ENCODE results near the gene FRK.
"Not testable (repeated sequence)": the region's sequence is repeated elsewhere in the genome, so short reads cannot be mapped to it uniquely, and the experiment has no call there.

The FRK gene

DNA sequence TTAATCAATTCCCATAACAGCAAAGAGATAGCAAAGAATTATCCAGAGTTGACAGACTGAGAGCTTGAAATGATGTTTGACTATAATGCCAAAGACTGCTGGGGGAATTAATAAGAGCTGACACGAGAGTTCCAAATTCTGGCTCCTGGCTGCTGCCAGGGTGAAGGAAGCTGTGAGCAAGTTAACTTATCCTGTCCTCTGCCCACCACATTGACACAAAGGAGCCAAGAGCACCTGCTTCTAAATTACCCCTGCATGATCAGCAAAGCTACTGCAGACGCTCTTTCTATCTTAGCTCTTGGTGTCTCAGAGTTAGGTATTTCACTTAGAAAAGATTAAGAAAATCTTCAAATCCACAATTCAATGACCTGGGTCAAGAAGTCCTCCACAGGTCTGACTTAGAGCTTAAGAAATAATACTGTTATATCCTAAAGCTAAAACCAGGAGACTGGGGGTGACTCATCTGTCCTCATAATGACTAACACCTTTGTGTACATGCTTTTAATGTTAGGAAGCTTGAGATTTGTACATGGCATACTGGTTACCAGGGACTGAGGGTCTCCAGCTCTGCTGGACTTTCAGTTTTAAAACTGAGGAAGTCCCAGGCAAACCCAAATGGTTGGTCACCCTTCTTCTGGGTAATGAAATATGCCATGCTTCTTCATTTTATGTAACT, 13.2 kb upstream of the FRK start:
- DNase-seq: no peak

DNA sequence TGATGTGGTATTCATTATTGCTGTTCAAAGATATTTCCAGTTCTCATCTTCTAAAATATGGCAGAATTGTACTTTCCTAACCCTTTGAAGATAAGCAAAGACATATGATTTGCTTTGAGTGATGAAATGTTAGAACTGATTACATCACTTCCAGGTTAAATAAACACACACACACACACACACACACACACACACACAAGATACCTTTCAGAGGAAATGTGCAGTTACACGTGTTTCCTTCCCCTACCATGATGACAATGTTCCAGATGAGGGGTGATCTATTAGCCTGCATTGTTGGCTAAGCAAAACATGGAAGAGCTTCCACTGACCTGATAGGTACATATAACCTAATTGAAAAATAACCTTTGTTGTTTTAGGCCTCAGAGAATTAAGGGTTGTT, 11.7 kb upstream of the FRK start:
- DNase-seq: no peak

DNA sequence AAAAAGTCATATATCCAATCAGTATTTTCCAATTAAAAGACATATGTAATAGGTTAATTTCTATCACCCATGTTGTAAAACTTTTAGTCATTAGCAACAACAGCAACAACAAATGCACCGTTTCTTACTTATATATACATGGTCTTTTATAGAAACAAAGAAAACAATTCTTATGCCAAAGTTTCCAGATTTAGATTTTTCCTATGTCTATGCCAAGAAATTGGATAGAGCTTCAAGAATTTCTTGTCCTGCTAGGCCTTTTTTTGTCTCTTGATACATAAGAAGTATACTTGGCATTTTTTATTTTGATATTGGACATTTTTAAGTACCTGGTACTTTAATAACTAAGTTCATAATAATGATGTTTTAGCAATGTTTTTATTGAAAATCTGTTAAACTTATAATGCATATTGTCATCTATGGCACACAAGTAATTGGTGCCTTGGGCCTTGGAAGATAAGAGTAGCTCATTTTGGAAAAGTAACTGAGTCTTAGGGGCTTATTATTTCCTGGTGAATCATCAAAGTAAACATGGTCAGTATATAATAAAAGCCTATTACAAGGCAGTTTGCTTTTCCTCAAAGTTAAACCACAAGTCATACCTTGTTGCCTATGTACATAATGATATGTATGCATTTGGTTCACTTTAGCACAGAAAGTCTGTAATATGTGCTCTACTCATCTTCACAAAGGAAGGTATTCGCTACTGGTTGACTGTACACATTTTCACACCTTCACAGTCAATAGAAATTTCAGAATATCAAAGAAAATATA, 10.1 kb upstream of the FRK start:
- DNase-seq: no peak

DNA sequence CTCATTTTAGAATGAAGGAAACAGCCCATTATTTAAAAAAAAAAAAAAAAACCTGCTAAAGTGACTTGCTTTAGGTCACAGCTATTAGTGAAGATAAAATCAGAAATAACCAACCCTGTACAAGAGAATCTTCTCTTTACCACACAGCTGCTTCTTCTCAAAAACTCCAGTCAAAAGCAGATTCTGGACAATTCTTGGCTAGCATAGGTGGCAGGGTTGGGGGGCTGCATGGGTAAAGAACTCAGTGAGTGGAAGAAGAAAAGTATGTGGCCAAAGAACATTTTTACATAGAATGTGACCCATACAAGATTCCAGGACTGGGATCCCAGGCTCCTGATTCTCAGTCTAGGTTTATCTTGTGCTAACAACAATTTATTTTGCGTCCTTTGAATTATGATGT, 9.4 kb upstream of the FRK start:
- no peak for DNase-seq

DNA sequence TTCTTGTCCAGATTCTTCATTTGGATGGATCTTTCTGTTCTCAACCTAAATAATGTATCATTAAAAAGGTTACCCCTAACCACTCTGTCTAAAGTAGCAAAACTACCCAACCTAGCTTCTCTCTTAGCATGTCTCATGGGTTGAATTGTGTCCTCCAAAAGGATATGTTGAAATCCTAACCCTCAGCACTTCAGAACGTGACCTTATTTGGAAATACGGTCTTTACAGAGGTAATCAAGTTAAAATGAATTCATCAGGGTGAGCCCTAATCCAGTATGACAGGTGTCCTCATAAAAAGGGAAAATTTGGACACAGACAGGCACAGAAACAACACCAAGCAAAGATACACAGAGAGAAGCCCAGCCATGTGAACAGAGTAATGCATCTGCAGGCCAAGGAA, 6.1 kb upstream of the FRK start:
- no peak for DNase-seq

DNA sequence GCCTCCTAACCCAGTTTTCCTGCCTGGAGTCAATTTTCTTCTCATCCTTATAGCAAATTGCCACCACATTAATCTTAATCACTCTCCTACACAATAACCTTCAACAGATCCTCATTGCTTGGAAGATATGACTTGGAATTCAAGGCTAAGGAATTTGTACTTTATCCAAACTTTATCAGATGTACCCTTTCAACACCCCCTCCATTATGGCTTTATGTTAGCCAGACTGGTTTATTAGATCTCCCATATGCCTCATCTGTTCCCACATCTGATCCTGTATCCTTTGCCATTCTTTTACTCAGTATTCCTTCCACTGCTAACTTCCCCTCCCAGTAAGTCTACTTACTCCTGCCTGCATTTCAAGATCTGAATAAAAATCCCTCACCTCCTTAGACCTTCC, 4.0 kb upstream of the FRK start:
- DNase-seq: no peak

DNA sequence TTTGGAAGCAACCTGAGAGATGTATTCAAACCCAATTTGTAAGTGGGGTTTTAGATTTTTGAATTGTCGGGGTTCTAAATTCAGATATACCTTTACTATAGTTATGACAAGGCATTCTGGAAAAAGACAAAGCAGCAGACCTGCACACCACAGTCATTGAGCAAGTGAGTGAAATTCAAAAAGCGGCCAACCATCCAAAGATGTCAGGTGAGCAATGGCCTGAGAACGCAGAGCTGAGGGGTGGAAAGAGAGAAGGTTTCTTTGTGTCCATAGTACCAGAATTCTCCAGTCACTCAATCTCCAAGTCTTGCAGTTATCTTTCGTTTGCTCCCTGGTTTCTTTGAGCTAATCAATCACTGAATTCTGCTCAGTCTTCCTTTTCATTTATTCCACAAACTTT, 1.8 kb upstream of the FRK start:
- no peak for DNase-seq

DNA sequence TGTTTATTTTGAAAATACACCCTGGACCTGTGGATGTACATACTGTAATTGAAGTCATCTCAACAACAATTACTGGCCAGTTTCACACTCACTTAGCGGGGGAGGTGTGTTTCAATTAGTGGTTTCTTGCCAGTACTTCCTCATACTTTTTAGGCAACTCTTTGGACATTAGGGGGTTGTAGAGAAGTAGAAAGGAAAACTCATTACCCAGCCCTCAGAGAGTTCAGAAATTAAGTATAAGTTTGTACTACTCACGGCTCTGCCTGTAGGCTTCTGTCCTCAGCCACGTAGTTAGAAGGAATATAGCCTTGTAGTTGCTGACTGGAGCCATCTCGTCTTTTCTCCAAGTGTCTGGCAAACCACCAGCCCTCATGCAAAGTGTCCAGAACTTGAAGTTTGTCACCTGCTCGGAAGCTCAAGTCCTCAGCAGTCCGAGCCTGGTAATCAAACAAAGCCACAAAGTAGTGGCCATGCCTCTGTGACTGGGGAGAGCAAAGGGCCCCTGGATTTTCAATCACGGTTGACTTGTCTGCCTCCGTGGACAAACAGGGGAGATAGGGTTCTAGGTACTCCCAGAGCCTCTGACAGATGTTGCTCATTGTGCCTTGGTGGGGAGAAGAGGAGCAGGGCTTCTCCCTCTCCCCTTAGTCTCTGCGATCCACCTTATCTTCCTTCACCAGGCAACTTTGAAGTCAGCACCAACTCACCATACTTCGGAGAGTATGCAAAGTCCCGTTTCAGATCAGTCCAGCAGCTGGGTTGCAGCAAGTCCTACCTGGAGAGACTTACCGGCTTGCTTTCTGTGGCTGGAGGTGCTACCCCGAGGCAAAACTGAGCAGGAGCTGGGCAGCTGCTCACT, 749 bp downstream of the FRK start:
- peak; percentile 51 to 55 for DNase-seq

DNA sequence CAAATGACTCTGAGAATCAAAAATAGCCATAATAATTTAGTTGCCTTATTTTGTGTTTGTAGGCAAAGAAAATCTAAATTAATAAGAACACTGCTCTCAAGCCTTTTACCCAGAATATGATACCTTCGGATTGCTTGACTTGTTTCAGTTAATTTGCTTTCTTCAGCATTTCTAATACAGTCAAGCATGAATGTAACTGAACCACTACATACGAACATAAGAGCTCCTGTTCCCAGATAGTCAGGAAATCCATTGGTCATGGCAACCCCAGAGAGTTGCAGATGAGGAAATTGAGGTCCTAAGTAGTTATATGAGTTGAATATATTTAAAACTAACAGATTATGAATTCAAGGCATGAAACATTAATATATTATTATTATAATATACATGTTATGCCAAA, 2.9 kb downstream of the FRK start:
- no peak for DNase-seq

DNA sequence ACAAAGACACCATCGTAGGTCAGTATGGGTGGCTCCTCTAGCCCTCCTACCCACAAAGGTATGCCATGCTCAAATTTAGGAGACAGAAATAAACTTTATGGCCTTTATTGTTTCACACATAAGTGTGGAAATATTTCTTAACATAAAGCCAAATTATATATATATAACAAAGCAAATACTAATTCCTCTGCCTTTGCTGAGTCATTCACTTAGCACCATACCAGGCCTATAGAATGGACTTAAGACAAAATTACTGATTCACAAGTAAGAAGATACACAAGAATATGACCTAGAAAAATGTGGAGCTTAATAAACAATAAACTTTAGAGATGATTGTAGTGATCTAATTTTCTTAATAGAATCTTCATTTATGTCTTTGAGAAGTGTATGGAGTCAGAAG, 5.2 kb downstream of the FRK start:
- DNase-seq: no peak

DNA sequence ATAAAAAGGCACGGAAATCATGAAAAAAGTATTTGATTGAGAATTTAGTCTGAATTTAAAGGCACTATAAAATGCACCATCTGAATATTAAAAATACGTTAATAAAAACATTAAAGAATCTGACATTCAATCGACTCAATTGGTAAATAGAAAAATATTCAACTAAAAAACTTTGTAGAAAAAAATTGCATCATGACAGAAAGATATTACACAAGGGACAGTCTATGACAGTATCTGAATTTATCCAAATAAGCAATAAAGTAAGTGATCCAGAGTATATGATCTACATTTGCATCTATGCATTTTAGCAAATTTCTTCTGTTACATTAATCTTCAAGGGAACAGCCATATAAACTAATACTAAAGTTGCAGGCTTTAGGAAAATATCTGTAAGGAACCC, 9.4 kb downstream of the FRK start:
- DNase-seq: no peak

DNA sequence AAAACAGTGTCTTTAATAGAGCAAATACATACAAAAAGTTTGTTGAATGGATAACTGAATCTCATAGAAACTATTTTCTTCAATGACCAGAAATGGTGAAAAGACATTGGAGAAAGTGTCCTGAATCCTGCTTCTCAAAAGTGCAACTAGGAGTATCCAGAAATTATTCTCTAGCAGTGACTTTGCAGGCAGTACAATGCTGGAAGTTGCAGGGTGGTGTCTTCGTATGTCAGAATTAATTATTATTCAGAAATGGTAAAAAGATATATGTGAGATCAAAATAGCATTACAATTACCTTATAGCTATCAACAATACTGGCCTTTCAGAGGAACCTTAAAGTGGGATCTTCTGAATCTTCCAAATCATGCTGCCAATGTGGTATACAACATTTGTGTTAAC, 10.0 kb downstream of the FRK start:
- DNase-seq: no peak

DNA sequence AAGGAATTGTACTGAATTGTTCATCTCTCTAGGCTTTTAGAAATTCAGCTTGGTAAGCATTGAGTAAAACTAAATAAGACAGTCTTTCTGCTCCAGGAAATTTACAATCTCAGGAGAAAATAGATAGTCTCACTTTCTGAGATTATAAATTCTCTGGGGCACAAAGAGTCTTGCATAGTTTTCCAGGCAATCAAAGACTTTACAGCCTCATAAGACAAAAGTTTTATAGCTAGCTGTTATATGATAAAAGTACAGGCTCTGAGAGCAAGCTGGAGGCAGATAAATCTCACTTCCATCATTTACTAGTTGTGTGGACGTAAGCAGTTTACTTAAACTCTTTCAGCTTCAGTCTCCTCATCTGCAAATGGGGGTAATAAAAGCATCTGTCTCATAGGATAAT, 11.4 kb downstream of the FRK start:
- DNase-seq: no peak

DNA sequence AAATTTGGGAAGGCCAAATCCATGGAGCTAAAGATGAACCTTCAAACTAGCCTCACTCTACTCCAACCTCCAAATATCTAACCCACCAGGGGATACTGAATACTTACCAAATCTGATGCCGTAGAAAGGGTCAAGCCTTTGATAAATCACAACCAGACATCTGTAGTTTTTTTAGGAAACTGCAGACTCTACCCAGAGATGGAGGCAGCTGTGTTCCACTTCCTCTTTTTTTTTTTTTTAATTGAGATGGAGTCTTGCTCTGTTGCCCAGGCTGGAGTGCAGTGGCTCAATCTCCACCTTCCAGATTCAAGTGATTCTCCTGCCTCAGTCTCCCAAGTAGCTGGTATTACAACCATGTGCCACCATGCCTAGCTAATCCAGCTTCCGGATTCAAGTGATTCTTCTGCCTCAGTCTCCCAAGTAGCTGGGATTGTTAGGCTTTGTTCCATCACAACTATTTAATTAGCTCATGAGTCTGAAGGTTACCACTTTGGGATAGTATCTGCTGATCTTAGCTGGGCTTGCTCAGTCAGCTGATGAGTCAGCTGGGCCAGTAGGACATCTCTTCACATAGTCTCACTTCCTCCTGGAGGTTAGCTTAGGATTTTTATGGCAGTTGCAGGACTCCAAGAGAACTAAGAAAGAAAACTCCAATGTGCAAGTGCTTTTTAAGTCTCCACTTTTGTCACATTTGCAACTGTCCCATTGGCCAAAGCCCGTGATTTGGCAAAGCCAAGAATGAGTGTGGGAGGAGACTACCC, 13.3 kb downstream of the FRK start:
- DNase-seq: no peak

DNA sequence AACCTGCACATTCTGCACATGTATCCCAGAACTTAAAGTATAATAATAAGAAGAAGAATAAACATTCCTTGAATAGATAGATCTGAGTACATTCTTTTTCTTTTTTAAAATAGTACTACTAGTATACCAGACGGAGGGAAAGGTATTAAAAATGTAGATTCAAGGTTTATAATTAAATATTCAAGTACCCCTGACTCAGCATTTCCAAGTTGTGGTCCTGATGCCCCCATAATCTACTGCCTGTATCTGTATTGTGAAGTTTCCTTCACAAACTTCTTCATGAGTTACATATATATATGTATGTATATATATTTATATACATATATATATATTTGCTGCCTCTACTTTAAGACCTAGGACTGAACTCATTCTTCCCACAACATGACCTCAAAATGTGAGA, 14.0 kb downstream of the FRK start:
- DNase-seq: no peak

DNA sequence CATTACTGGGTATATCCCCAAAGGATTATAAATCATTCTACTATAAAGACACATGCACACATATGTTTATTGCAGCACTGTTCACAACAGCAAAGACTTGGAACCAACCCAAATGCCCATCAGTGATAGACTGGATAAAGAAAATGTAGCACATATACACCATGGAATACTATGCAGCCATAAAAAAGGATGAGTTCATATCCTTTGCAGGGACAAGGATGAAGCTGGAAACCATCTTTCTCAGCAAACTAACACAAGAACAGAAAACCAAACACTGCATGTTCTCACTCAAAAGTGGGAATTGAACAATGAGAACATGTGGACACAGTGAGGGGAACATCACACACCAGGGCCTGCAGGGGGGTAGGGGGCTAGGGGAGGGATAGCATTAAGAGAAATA, 14.4 kb downstream of the FRK start:
- not testable (repeated sequence) for DNase-seq

DNA sequence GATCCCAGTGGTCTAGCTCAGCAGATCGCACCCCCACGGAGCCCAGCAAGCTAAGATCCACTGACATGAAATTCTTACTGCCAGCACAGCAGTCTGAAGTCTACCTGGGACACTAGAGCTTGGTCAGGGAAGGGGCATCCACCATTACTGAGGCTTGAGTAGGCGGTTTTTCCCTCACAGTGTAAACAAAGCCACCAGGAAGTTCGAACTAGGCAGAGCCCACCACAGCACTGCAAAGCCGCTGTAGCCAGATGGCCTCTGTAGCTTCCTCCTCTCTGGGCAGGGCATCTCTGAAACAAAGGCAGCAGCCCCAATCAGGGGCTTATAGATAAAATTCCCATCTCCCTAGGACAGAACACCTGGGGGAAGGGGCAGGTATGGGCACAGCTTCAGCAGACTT, 18.8 kb downstream of the FRK start:
- no peak for DNase-seq

DNA sequence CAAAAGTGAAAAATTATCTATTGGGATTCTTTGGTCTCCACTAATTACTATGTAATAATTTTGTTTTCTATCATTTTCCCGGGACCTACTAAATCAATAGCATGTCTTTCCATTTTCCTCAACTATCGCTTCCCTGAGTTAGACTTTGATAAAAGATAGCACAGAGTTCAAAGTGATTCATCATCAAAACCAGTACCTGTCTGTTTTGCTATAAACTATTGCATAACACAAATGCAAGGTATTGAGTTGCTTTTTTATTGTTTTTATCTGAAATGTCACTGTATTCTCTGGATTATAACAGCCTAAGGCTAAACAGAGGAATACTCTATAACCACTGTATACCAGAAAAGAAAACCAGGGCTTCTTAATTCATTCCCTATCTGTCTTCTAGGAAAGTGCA, 19.7 kb downstream of the FRK start:
- DNase-seq: no peak

DNA sequence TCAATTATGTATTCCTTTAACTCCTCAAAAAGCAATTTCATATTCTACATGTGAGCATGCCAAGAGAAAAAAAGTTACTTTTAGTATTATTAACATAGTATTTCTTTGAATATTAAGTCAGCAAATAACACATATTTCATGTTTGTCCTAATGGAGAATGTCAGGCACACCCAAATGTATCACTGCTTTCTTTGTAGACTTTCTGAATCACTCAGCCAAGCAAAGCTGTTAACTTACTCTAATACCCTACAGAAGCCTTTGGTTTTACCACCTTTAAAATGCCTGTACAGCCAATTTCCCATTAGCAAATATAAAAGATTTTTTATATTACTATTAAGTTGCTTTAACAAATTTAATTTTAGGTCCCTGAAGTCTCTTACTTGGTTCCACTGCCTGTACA, 23.8 kb downstream of the FRK start:
- DNase-seq: no peak

DNA sequence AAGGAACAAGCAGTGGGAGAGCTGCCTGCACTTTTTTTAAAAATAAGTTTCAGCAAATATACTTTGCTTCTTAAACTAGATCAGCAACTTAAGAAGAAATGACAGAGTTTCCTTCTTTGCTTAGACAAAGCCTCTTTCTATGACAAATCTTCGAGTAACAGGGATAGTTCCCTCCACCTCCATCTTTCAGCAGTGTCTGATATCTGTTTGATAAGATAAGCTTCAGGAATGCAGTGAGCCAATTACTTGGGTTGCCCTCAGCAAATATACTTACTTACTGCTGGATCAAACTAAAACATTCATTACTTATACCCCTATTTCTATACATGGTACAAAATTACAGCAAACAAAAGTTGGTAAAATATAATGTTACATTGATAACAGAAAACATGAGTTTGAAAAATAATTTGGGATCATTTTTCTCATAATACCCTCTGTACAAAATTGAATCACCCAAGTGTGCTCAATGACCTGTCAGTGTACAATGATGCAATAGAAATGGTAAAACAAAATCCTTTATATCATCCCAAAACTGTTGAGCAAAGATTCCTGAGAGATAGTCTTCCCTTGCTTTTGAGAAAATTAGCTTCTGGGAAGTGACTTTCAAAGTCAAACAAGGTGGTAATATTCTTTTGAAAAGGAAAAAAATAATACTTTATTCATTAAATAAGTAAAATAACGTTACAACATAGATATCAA, 24.5 kb downstream of the FRK start:
- DNase-seq: no peak

DNA sequence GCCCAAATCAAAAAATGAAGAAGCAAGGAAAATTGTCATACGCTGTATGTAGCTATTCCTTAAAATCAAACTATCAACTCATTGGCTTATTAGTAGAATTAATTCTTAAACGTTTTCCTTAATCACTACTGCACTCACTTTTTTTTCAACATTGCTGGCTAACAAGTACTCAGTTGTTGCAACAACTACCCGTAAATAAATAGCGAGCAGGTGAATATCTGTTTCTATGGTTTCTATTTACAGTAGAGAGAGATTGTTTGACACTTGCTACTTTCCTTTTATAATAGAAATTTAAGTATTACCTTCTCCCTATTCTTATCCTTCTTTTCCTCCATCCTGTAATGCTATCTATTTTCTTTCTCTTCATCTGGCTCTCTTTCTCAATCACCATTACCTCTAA, 25.1 kb downstream of the FRK start:
- DNase-seq: no peak

DNA sequence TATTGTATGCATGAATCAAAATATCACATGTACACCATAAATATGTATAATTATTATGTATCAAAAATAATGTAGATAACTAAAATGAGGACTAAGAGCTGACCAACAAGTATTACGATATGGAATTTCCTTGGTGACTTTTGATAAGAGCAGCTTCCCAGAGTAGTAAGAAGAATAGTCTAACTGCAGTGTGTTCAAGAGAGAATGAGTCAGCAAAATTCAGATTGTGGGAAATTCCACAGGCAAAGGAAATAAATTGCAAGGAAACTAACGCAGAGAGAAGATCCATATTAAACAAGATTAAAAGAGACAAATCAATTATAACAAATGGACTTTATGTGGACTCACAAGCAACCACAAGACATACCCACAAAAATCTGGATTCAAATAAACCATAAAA, 26.4 kb downstream of the FRK start:
- no peak for DNase-seq

Measured in Kasumi-1 (cell line).